ENCODE measurements around the gene GAPVD1.

- TF ChIP-seq REST (IDR thresholded peaks at IDR 0.05; ENCODE audit: insufficient read depth in 1 of 2, low read depth in 2 of 2, low read length in 2 of 2): no peak
- no peak for TF ChIP-seq POLR2AphosphoS5 (IDR thresholded peaks at IDR 0.05; ENCODE audit: low read depth, low read length)
- TF ChIP-seq SIN3A (IDR thresholded peaks at IDR 0.05; ENCODE audit: borderline replicate concordance, insufficient read depth, low read length): no peak
- no peak for TF ChIP-seq TAF1 (IDR thresholded peaks at IDR 0.05; ENCODE audit: borderline replicate concordance, insufficient read depth, low read length)
- no peak for TF ChIP-seq FOXP2 (optimal IDR thresholded peaks at IDR 0.05; ENCODE audit: borderline replicate concordance, extremely low read depth, extremely low read length, insufficient read depth)
Measured at GRCh38 chr9:125412166-125412565, 150.5 kb downstream of the GAPVD1 start.
